Stimulated activated CD8-positive, alpha-beta memory T cell treated with anti-CD3 and anti-CD28 coated beads, Interleukin-15, amount 100 ng/mL, for 4 hours (primary cell): ENCODE results near the gene FUBP1.
A peak's percentile ranks its signal among the peaks of the same experiment; 100 is the strongest.
"Not testable (repeated sequence)": the region's sequence is repeated elsewhere in the genome, so short reads cannot be mapped to it uniquely, and the experiment has no call there.

Experiments used
- DNase-seq, 2 donors: peaks; one replicate each; pipeline ENCODE4 v3.0.0-alpha.2; 2020; ENCODE audit warnings: low read depth in 2 of 2

FUBP1 gene

DNA sequence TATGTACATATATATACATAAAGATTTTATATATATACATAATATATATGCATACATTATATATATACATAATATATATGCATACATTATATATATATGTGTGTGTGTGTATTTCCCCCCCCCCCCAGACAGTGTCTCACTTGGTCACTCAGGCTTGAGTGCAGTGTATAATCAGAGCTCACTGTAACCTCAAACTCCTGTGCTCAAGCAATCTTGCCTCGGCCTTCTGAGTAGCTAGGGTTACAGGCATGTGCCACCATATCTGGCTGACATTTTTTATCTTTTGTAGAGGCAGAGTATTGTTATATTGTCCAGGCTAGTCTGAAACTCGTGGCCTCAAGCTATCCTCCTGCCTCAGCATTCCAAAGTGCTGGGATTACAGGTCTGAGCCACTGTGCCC is 9.0 kb upstream of the FUBP1 start:
- no peak for DNase-seq

DNA sequence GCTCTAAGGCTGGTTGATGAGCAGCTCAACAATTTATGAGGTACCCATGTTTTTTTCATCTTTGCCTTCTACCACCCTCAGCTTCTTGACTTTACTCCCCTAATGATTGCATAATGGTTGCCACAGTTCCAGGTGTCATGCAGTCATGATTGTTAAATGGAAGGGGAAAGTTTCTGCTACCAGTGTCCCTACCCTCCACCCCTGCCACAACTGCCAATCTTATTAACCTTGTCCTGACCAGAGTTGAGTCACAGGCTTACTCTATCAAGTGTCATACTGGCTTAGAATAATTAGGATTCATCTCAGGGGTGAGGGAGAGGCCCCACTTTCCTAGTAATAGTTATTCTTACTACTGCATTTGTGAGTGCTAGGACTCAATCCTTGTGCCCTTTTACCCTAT is 7.9 kb upstream of the FUBP1 start:
- no peak for DNase-seq

- DNase-seq, result no peak
Measured at GRCh38 chr1:77984629-77985028, 5.8 kb upstream of the FUBP1 start.

- DNase-seq, result no peak
Measured at GRCh38 chr1:77983997-77984355, 5.1 kb upstream of the FUBP1 start.

DNA sequence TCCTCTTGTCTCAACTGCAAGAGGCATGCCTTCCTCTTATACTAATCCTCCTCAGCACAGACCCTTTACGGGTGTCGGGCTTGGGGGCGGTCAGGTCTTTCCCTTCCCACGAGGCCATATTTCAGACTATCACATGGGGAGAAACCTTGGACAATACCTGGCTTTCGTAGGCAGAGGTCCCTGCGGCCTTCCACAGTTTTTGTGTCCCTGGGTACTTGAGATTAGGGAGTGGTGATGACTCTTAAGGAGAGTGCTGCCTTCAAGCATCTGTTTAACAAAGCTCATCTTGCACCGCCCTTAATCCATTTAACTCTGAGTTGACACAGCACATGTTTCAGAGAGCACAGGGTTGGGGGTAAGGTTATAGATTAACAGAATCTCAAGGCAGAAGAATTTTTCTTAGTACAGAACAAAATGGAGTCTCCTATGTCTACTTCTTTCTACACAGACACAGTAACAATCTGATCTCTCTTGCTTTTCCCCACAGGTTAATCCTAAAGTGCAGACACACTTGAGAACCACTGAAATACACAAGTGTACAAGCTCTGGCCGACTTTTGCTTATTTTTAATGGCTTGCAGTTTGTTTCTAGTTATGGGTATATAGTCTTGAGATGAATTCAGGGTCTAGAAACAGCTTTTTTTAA is 4.6 kb upstream of the FUBP1 start:
- DNase-seq, result not testable (repeated sequence)

- peak; percentile 45 to 74 for DNase-seq
Measured at GRCh38 chr1:77978293-77978968, 441 bp downstream of the FUBP1 start.

DNA sequence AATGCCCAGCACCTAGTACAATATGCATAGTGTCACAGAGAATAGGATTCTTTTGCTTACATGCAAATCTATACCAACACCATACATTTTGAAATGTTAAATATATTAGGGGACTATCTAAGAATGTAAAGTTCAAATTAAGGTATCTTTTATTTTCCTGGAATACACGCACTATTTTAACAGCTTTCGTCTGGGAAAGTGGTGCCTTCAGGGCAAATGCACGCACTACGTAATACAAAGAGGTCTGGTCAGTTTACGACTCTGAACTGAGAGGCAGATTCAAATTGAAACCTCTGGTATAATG is 931 bp downstream of the FUBP1 start:
- DNase-seq, result no peak

DNA sequence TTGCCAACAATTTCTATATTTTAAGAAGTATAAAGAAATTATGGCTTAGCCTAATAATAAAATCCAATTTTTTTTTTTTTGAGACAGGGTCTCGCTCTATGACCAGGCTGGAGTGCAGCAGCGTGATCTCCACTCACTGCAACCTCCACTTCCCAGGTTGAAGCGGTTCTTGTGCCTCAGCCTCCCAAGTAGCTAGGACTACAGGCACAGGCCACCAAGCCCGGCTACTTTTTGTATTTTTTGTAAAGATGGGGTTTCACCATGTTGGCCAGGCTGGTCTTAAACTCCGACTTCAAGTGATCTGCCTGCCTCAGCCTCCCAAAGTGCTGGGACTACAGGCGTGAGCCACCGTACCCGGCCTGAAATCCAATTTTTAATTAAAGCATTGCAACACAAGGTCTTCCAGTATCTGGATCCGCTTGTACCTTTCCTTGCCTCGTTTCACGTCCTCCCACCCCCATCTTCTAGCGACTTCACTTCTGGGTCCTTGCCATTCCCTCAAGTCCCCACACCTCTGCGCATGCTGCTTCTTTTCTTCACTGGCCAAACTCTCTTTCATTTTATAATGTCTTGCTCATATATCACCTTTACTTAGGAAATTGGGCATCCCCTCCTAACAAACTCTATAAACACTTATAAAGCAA is 2.3 kb downstream of the FUBP1 start:
- DNase-seq, result no peak

GRCh38 chr1:77975907-77976306 is 3.0 kb downstream of the FUBP1 start:
- DNase-seq, result no peak

GRCh38 chr1:77975386-77975785 is 3.5 kb downstream of the FUBP1 start:
- no peak for DNase-seq

DNA sequence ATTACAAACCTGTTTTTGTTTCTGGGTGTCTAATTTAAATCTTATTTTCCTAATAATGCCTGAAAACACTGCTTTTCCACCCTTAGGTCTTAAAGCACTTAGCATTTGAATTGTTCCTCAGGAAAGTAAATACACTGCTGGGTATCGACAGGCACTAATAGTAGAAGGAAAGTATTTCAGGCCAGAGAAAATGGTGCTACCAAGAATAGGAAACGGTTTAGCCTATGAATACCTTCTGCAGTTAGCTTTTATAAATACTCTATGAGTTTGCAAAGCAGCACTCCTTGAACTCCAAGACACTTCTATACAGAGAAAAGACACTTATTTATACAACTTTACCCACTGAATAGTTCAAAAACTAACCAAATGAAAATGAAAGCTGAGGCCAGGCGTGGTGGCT is 6.8 kb downstream of the FUBP1 start:
- no peak for DNase-seq

GRCh38 chr1:77970192-77970591 is 8.7 kb downstream of the FUBP1 start:
- no peak for DNase-seq

GRCh38 chr1:77966291-77966690 is 12.6 kb downstream of the FUBP1 start:
- DNase-seq, result no peak

DNA sequence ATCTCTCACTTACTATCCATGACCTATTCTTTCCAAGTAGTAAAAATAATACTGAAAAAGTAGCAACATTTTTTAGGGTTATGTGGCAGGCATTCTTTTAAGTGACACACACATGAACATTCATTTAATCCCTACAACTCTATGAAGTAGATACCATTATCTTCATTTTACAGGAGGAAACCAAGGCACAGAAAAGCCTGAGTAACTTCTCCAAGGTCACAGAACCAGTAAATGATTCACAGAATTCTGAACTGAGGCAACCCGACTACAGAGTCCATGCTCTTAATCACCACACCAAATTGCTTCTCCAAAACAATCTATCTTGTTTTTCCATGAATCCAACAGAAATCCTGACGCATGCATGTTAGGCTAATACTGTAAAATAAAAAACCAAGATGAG is 17.5 kb downstream of the FUBP1 start:
- DNase-seq, result no peak

DNA sequence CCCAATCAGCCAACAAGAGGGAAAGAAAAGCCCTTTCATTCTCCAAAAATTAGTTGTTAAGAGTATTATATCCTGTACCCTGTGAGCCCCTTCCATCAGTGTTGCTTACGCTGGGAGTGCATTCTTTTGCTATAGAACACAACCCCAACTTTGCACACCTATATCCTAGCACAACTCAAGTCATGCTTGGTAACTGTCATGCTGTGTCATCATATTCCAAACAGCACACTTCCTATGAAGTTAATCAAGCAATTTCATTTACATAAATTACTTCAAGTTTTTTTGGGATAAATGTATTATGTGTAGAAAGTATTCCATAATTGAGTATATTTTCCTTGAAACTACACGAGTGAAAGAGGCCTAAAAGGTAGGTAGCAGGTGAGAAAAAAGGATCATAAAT is 20.0 kb downstream of the FUBP1 start:
- no peak for DNase-seq

DNA sequence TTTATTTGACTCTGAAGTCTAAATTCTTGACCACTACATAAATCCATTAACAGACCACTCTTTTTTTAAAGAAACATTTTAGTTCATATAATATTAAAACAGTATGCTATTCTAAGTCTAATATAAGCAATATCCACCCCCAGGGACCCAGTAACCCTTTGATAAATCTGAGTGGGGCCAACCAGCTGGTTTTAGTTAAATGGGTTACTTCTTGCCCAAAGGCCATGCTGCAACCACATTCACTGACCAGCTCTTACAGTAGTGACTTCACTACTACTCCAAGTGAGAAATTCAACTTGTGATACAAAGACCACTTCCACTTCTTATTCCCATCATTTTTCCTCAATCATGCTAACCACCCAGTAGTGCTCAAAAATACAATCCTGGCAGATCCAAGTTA is 20.5 kb downstream of the FUBP1 start:
- no peak for DNase-seq

DNA sequence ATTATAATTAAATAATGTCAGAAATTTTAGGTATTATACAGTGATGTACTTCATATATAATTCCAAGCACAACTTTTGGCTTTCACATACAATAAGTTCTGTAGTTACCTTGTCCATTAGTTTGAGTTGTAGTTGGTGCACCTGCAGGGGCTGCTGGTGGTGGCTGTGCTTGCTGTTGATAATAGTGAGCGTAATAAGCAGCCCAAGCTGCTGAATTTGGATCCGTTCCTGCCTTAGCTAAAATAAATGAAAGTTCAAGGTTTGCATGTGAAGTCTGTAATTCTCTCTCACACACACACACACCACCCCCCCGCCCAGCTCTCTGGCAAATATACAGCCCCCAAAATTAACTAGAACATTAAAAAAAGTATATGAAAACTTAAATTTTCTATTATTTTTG is 22.4 kb downstream of the FUBP1 start:
- no peak for DNase-seq

GRCh38 chr1:77955709-77956108 is 23.2 kb downstream of the FUBP1 start:
- DNase-seq, result no peak

- no peak for DNase-seq
Measured at GRCh38 chr1:77954521-77954920, 24.4 kb downstream of the FUBP1 start.

GRCh38 chr1:77953907-77954306 is 25.0 kb downstream of the FUBP1 start:
- DNase-seq, result no peak

DNA sequence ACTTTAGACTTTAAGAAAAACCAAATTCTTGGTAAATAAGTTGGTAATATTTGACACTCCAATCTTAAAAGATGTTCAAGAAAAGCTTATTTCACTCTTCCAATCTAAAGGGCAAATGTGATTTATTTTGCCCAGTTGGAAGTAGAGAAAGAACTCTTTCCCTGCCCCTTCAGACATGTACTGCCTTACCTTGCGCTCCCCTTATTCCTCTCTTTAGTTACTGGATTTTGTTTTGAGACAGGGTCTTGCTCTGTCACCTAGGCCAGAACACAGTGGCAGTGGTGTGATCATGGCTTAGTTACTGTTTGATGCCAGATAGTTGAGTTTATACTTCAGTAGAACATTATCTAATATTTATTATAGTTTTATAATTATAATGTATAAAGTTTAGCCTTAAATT is 27.5 kb downstream of the FUBP1 start:
- no peak for DNase-seq

GRCh38 chr1:77950873-77951272 is 28.0 kb downstream of the FUBP1 start:
- no peak for DNase-seq

DNA sequence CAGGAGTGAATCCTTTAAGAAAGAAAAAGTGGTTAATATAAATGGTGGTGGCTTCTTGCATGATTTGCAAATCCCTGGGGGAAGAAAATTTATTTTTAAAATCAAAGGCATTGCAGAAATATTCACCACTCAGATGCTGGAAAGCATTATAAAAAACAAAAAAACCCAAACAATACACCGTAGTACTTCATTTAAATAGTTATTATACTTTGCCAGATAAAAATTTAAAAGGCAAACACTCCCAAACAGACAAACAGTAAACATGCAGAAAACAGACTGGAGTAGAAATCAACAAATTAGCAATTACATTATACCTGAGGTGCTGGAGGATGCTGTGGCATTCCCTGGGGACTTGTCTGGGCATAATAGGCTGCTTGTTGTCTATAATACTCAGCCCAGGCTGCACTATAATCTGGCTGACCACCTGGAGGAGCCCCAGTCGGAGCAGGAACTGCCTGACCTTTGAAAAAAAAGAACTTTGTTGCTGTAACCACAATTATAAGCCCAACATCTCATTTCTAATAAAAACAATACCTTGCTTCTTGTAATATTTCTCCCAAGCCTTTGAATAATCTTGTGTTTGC is 29.9 kb downstream of the FUBP1 start:
- DNase-seq, result no peak
